Osteocyte (in vitro differentiated cells): Measurements from ENCODE around the gene SLC6A12. TPM values are rescaled to one million over a fixed set of nuclear protein-coding genes. Genes with fewer than 3 reads are reported as not detected.

Experiments used
- DNase-seq: peaks from one replicate; pipeline ENCODE4 v3.0.0; 2021; ENCODE audit warnings: mixed read lengths; ENCODE audit not compliant: unreplicated experiment; ENCODE audit errors: extremely low spot score
- H3K27ac Mint-ChIP-seq: one replicate; pipeline ENCODE4 v1.8.0; 2021; ENCODE audit warnings: mild to moderate bottlenecking, mixed read lengths; ENCODE audit not compliant: unreplicated experiment
- H3K27me3 Mint-ChIP-seq: one replicate; pipeline ENCODE4 v1.8.0; 2021; ENCODE audit warnings: mixed read lengths; ENCODE audit not compliant: unreplicated experiment
- H3K36me3 Mint-ChIP-seq: one replicate; pipeline ENCODE4 v1.8.0; 2021; ENCODE audit warnings: mixed read lengths; ENCODE audit not compliant: unreplicated experiment
- H3K4me1 Mint-ChIP-seq: one replicate; pipeline ENCODE4 v1.8.0; 2021; ENCODE audit warnings: mixed read lengths; ENCODE audit not compliant: unreplicated experiment
- H3K4me3 Mint-ChIP-seq: one replicate; pipeline ENCODE4 v1.8.0; 2021; ENCODE audit warnings: mild to moderate bottlenecking, moderate library complexity, mixed read lengths; ENCODE audit not compliant: unreplicated experiment
- H3K9me3 Mint-ChIP-seq: one replicate; pipeline ENCODE4 v1.8.0; 2021; ENCODE audit warnings: mixed read lengths; ENCODE audit not compliant: unreplicated experiment
- CTCF ChIP-seq: fragments of 200-600 bp; sonication (generic); IDR thresholded peaks from 2 replicates; pipeline ENCODE4 v1.5.0; 2021; ENCODE audit warnings: antibody characterized with exemption, mild to moderate bottlenecking, moderate library complexity
- total RNA-seq: library from RNA; stranded (reverse); gene quantifications from 2 replicates; pipeline ENCODE4 v1.2.1, GENCODE V29; 2021

SLC6A12 gene
- total RNA-seq, 1 donor from 2014 or later, result not detected

- TF ChIP-seq CTCF, result no peak
- Mint-ChIP-seq H3K4me3 (no peak overlapping the region), H3K9me3 (no peaks in the 10 kb centered on the region), H3K27ac (no peak overlapping the region), H3K4me1 (peaks cover 51% of the 10 kb centered on the region), H3K27me3 (no peaks in the 10 kb centered on the region), H3K36me3 (no peaks in the 10 kb centered on the region)
- DNase-seq, result no peak
Measured at GRCh38 chr12:175250-175649, 38.7 kb downstream of the SLC6A12 start.

- H3K27me3 Mint-ChIP-seq, result no peaks in the 10 kb centered on the region
- TF ChIP-seq CTCF, result no peak
Measured at GRCh38 chr12:174596-174995, 39.4 kb downstream of the SLC6A12 start.

GRCh38 chr12:174124-174523 lies 39.8 kb downstream of the SLC6A12 start:
- DNase-seq, result no peak
- Mint-ChIP-seq H3K9me3 (no peaks in the 10 kb centered on the region), H3K27me3 (no peaks in the 10 kb centered on the region), H3K27ac (no peak overlapping the region), H3K4me1 (peaks cover 55% of the 10 kb centered on the region), H3K36me3 (no peaks in the 10 kb centered on the region), H3K4me3 (no peak overlapping the region)
- TF ChIP-seq CTCF, result no peak

More at GRCh38 chr12:174596-174995, 39.4 kb downstream of the SLC6A12 start:
- no peak for DNase-seq
- Mint-ChIP-seq H3K27ac (no peak overlapping the region), H3K4me1 (peaks cover 53% of the 10 kb centered on the region), H3K36me3 (no peaks in the 10 kb centered on the region), H3K9me3 (no peaks in the 10 kb centered on the region), H3K4me3 (no peak overlapping the region)

GRCh38 chr12:172732-173161 lies 41.2 kb downstream of the SLC6A12 start:
- Mint-ChIP-seq H3K36me3 (no peaks in the 10 kb centered on the region), H3K4me1 (peaks cover 48% of the 10 kb centered on the region), H3K9me3 (no peaks in the 10 kb centered on the region), H3K27ac (no peak overlapping the region), H3K27me3 (no peaks in the 10 kb centered on the region), H3K4me3 (no peak overlapping the region)
- DNase-seq, result no peak
- no peak for TF ChIP-seq CTCF

- Mint-ChIP-seq H3K27ac (no peak overlapping the region), H3K4me3 (no peak overlapping the region), H3K4me1 (peaks cover 48% of the 10 kb centered on the region)
Measured at GRCh38 chr12:171743-172676, 41.9 kb downstream of the SLC6A12 start.

More at GRCh38 chr12:171743-172676, 41.9 kb downstream of the SLC6A12 start:
- Mint-ChIP-seq H3K9me3 (no peaks in the 10 kb centered on the region), H3K36me3 (no peaks in the 10 kb centered on the region), H3K27me3 (peaks cover 6% of the 10 kb centered on the region)
- TF ChIP-seq CTCF, result no peak
- no peak for DNase-seq
